Measurements from ENCODE around the gene SCLY. TPM values are rescaled to one million over a fixed set of nuclear protein-coding genes. Genes with fewer than 3 reads are reported as not detected.

Gene SCLY
- total RNA-seq, 2 donors from 2014 or later, result 13.3 to 33.7 TPM

- TF ChIP-seq CTCF (IDR thresholded peaks at IDR 0.05), result no peak
- Histone ChIP-seq H3K4me3 (peak within 1 kb of the TSS; percentile 78), H3K27ac (peak within 1 kb of the TSS; percentile 42 to 71), H3K4me1 (ENCODE audit: control insufficient read depth in 1 of 2, low read depth in 2 of 2) (peaks cover 27 to 59% of the 10 kb centered on the region in 2 donors), H3K9me3 (no peaks in the 10 kb centered on the region), H3K27me3 (replicated peaks; ENCODE audit: insufficient read depth) (no peaks in the 10 kb centered on the region), H3K36me3 (no peaks in the 10 kb centered on the region)
- ATAC-seq (ENCODE audit: insufficient number of reproducible peaks, low FRiP score, low read depth) (no peak), DNase-seq (ENCODE audit: low spot score) (peak; percentile 60)
These were observed 77.8 kb downstream of the SCLY start, which contains the start of gene KLHL30 for GRCh38 chr2:238138331-238139195. Gene KLHL30, plus strand, starts transcription at chr2:238138668. Its CDS starts 2,087 bp downstream, at chr2:238140755.

GRCh38 chr2:238139196-238140039 is 78.6 kb downstream of the SCLY start:
- Histone ChIP-seq H3K4me3 (peak overlapping the region; percentile 78), H3K4me1 (ENCODE audit: control insufficient read depth in 1 of 2, low read depth in 2 of 2) (peaks cover 30 to 65% of the 10 kb centered on the region in 2 donors), H3K27me3 (replicated peaks; ENCODE audit: insufficient read depth) (no peaks in the 10 kb centered on the region), H3K9me3 (no peaks in the 10 kb centered on the region), H3K27ac (peak overlapping the region; percentile 27 to 71), H3K36me3 (no peaks in the 10 kb centered on the region)
- peak; percentile 65 for TF ChIP-seq CTCF (IDR thresholded peaks at IDR 0.05)
- DNase-seq (ENCODE audit: low spot score), result no peak
- ATAC-seq (ENCODE audit: insufficient number of reproducible peaks, low FRiP score, low read depth), result no peak

GRCh38 chr2:238140040-238140439 is 79.2 kb downstream of the SCLY start:
- H3K27me3 ChIP-seq (replicated peaks; ENCODE audit: insufficient read depth), result no peaks in the 10 kb centered on the region
- peaks cover 30 to 65% of the 10 kb centered on the region in 2 donors for H3K4me1 ChIP-seq (ENCODE audit: control insufficient read depth in 1 of 2, low read depth in 2 of 2)
- no peaks in the 10 kb centered on the region for H3K36me3 ChIP-seq
- ATAC-seq (ENCODE audit: insufficient number of reproducible peaks, low FRiP score, low read depth) (no peak), DNase-seq (ENCODE audit: low spot score) (no peak)
- no peak overlapping the region for H3K27ac ChIP-seq
- peak overlapping the region; percentile 78 for H3K4me3 ChIP-seq
- no peak for TF ChIP-seq CTCF (IDR thresholded peaks at IDR 0.05)
- H3K9me3 ChIP-seq, result no peaks in the 10 kb centered on the region

- DNase-seq (ENCODE audit: low spot score) (no peak), ATAC-seq (ENCODE audit: insufficient number of reproducible peaks, low FRiP score, low read depth) (no peak)
- no peaks in the 10 kb centered on the region for H3K27me3 ChIP-seq (replicated peaks; ENCODE audit: insufficient read depth)
- H3K36me3 ChIP-seq, result no peaks in the 10 kb centered on the region
- H3K4me3 ChIP-seq, result no peak overlapping the region
- H3K4me1 ChIP-seq (ENCODE audit: control insufficient read depth in 1 of 2, low read depth in 2 of 2), result peaks cover 30 to 65% of the 10 kb centered on the region in 2 donors
- no peak for TF ChIP-seq CTCF (IDR thresholded peaks at IDR 0.05)
- no peaks in the 10 kb centered on the region for H3K9me3 ChIP-seq
- no peak overlapping the region for H3K27ac ChIP-seq
These were observed 80.1 kb downstream of the SCLY start for GRCh38 chr2:238140721-238141540.

Measured in thoracic aorta (tissue), 2 donors.